Parathyroid adenoma (tissue), 2 donors: ENCODE measurements around the gene ELOVL7.

Experiments
- H2AFZ ChIP-seq: fragments of 300-600 bp; sonication (generic); one replicate; pipeline ENCODE4 v1.7.0; 2017; ENCODE audit warnings: antibody characterized with exemption, mild to moderate bottlenecking
- H3K27ac ChIP-seq: fragments of 300-600 bp; sonication (generic); one replicate; pipeline ENCODE4 v1.7.0; 2017
- H3K27me3 ChIP-seq: fragments of 300-600 bp; sonication (generic); one replicate; pipeline ENCODE4 v1.7.0; 2017; ENCODE audit warnings: low read length; ENCODE audit not compliant: control insufficient read depth, insufficient read depth
- H3K36me3 ChIP-seq: fragments of 300-600 bp; sonication (generic); one replicate; pipeline ENCODE4 v1.7.0; 2017; ENCODE audit warnings: low read length; ENCODE audit not compliant: control insufficient read depth, insufficient read depth
- H3K4me1 ChIP-seq: fragments of 300-600 bp; sonication (generic); one replicate; pipeline ENCODE4 v1.7.0; 2017; ENCODE audit warnings: control low read depth
- H3K4me2 ChIP-seq: fragments of 300-600 bp; sonication (generic); one replicate; pipeline ENCODE4 v1.7.0; 2017; ENCODE audit warnings: low read length
- H3K4me3 ChIP-seq: fragments of 300-600 bp; sonication (generic); one replicate; pipeline ENCODE4 v1.7.0; 2017; ENCODE audit warnings: low read depth, low read length
- H3K79me2 ChIP-seq: fragments of 300-600 bp; sonication (generic); one replicate; pipeline ENCODE4 v1.7.0; 2017; ENCODE audit warnings: control low read depth
- H3K9ac ChIP-seq: fragments of 300-600 bp; sonication (generic); one replicate; pipeline ENCODE4 v1.7.0; 2017; ENCODE audit warnings: mild to moderate bottlenecking
- H3K9me3 ChIP-seq: fragments of 300-600 bp; sonication (generic); one replicate; pipeline ENCODE4 v1.7.0; 2017; ENCODE audit warnings: low read length; ENCODE audit not compliant: control insufficient read depth
- CTCF ChIP-seq: fragments of 300-600 bp; sonication (generic); IDR thresholded peaks from one replicate; pipeline ENCODE4 v1.7.0; 2017; ENCODE audit warnings: antibody characterized with exemption, mild to moderate bottlenecking
- donor health status: primary hyperparathyroidism.

The ELOVL7 gene

DNA sequence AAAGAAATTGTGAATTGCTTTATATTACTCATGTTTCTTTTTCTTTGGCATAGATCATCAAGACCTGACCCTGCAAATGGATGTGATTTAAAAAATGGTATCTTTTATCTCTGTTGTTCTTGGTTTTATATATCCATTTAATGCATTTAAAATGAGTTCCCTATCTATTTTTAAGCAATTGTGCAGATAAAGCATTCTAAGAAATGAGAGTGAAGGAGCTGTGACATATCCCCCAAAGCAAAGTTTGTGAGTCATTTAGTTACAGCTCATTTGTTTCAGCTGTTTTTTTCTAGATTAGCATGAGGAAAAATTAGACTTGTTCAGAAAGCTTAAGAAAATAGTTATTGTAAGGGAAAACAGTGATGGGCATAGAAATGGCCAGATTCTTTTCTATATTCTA, 7.6 kb upstream of the ELOVL7 start:
- no peak overlapping the region for H3K27ac ChIP-seq
- no peaks in the 10 kb centered on the region for H3K79me2 ChIP-seq
- H2AFZ ChIP-seq, result no peak overlapping the region
- H3K4me1 ChIP-seq, result no peaks in the 10 kb centered on the region
- H3K9me3 ChIP-seq, result no peaks in the 10 kb centered on the region
- H3K4me2 ChIP-seq, result no peak overlapping the region
- H3K27me3 ChIP-seq, result no peaks in the 10 kb centered on the region
- no peak for TF ChIP-seq CTCF
- no peaks in the 10 kb centered on the region for H3K36me3 ChIP-seq
- H3K9ac ChIP-seq, result no peak overlapping the region
- H3K4me3 ChIP-seq, result no peak overlapping the region

- no peak overlapping the region for H3K27ac ChIP-seq
- H3K4me3 ChIP-seq, result no peak overlapping the region
- no peaks in the 10 kb centered on the region for H3K36me3 ChIP-seq
- no peaks in the 10 kb centered on the region for H3K27me3 ChIP-seq
- H2AFZ ChIP-seq, result no peak overlapping the region
- no peaks in the 10 kb centered on the region for H3K9me3 ChIP-seq
- H3K4me2 ChIP-seq, result no peak overlapping the region
- no peaks in the 10 kb centered on the region for H3K79me2 ChIP-seq
- no peak overlapping the region for H3K9ac ChIP-seq
- no peak for TF ChIP-seq CTCF
- no peaks in the 10 kb centered on the region for H3K4me1 ChIP-seq
These were observed 2.2 kb upstream of the ELOVL7 start for GRCh38 chr5:60846298-60846697.

- H3K9ac ChIP-seq, result peak overlapping the region; percentile 85
- H3K4me1 ChIP-seq, result no peaks in the 10 kb centered on the region
- H3K36me3 ChIP-seq, result no peaks in the 10 kb centered on the region
- H3K4me3 ChIP-seq, result peak overlapping the region; percentile 63
- H2AFZ ChIP-seq, result peak overlapping the region; percentile 97
- peak overlapping the region; percentile 75 for H3K4me2 ChIP-seq
- TF ChIP-seq CTCF, result no peak
- H3K27ac ChIP-seq, result peak overlapping the region; percentile 55
- H3K9me3 ChIP-seq, result no peaks in the 10 kb centered on the region
- H3K27me3 ChIP-seq, result no peaks in the 10 kb centered on the region
- no peaks in the 10 kb centered on the region for H3K79me2 ChIP-seq
These were observed 608 bp downstream of the ELOVL7 start for GRCh38 chr5:60843386-60843935.

GRCh38 chr5:60842871-60843385, 1.1 kb downstream of the ELOVL7 start:
- Histone ChIP-seq H3K27ac (peak overlapping the region; percentile 55), H3K79me2 (no peaks in the 10 kb centered on the region), H3K9ac (no peak overlapping the region)

More at GRCh38 chr5:60842871-60843385, 1.1 kb downstream of the ELOVL7 start:
- Histone ChIP-seq H3K27me3 (no peaks in the 10 kb centered on the region), H3K4me2 (peak overlapping the region; percentile 75), H3K9me3 (no peaks in the 10 kb centered on the region), H3K4me3 (peak overlapping the region; percentile 63), H2AFZ (peak overlapping the region; percentile 97), H3K36me3 (no peaks in the 10 kb centered on the region), H3K4me1 (no peaks in the 10 kb centered on the region)
- no peak for TF ChIP-seq CTCF
